ENCODE measurements around the gene PCSK5.
"Not testable (repeated sequence)": the region's sequence is repeated elsewhere in the genome, so short reads cannot be mapped to it uniquely, and the experiment has no call there.

The PCSK5 gene

DNA sequence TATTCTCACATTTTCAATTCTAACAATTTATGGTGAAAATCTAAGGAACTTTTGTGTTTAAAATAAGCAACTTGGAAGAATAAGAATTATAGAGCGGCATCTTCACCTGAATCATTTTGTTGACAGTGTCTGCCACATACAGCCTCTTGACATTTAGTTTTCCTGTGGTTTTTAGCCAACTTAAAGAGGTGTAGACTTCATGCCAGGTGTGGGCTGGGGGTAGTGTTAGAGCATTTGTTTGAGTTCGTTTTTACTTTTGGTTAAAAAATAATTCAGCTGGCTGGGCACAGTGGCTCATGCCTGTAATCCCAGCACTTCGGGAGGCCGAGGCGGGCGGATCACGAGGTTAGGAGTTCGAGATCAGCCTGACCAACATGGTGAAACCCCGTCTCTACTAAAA is 72.8 kb downstream of the PCSK5 start:
- DNase-seq (ENCODE audit: low read depth in 3 of 3): not testable (repeated sequence)

DNA sequence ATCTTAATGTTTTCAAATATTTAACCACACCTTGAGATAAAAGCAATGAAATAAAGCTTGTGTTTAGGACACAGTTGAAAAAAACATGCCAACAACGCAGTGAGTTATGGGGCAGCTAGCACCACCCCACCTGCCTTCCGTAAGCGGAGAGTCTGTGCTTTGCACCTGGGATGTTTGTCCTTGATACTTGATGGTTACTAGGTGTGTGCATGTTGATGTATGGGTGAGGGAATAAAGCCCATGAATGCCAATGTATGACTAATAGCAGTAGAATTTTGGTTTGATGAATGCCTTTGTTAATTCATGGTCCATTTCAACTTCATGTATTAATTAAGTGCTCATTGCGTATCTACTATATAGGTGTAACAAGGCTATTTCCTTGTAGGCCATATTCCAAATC is 74.0 kb downstream of the PCSK5 start:
- DNase-seq (ENCODE audit: low read depth in 3 of 3): no peak

DNA sequence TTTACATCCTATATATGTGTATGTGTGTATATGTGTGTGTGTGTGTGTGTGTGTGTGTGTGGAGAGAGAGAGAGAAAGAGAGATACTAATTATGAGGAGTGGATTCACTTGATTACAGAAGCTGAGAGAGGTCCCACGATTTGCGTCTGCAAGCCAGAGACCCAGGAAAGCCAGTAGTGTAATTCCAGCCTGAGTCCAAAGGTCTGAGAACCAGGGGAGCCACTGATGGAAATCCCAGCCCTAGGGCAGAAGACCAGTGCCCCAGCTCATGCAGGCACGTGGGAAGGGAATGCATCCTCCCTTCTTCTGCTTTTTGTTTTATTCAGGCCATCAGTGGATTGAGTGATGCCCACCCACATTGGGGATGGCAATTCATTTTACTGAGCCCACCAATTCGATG is 74.8 kb downstream of the PCSK5 start:
- DNase-seq (ENCODE audit: low read depth in 3 of 3): no peak

DNA sequence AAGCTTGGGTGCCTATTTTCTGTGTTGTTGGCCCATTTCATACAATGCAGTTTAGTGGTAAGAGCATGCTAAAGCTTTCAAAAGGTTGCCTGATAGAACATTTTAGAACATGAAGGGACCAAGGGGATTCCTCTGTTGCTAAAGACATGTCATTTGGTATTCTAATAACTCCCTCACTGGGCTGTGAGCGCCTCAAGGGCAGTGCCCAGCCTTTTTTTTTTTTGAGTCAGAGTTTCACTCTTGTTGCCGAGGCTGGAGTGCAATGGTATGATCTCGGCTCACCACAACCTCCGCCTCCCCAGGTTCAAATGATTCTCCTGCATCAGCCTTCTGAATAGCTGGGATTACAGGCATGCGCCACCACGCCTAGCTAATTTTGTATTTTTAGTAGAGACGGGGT is 77.1 kb downstream of the PCSK5 start:
- no peak for DNase-seq (ENCODE audit: low read depth in 3 of 3)

DNA sequence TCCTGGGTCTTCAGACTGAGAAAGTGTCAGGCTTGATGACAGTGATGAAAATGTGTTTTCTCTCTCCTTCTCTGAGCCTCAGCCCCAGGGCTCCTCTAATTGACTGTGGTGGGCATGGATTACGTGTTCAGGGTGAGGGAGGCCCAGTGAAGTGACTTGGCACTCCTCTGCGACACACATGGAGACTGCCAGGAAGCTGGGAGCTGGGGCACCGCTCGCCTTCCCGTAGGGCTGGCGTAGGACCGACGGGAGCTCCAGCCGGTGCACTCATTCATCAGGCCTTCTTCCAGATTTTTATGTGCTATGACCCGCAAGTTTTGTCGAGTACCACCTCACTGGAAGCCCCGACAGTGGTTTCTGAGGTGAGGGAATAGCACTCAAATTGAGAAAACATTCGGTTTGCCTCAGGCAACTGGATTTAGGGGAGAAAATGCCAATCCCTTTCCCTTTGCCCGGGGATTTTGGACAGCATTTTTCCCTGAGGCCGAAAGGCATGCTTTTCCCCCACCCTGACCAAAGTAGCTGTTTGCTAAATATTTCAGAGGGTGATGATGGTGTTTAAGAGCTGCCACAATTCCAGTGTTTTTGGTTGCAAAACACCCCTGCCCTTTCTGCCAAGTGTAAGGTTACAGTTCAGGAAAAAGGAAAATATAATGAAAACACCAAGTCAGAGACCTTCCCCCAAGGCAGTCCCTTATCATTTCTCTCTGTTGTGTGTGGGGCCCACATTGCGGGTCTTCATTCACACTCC is 83.7 kb downstream of the PCSK5 start:
- DNase-seq (ENCODE audit: low read depth in 3 of 3): no peak

DNA sequence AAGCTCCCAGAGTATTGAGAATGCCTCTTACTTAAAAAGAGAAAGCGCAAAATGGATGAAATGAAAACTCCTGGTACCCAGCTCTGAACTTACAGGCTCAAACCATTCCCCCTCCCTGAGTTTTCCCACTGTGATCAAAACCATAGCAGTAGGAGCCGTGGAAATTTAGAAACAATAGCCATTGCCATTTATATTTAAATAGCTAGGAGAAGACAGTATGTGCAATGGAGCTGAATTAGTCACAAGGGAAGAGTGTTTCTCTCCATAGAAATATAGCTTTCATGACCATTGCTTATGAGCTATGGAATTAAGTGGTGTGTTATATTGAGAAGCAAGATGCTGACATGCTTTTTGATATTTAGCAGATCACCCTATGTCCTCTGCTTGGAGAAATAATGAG is 84.6 kb downstream of the PCSK5 start:
- no peak for DNase-seq (ENCODE audit: low read depth in 3 of 3)

DNA sequence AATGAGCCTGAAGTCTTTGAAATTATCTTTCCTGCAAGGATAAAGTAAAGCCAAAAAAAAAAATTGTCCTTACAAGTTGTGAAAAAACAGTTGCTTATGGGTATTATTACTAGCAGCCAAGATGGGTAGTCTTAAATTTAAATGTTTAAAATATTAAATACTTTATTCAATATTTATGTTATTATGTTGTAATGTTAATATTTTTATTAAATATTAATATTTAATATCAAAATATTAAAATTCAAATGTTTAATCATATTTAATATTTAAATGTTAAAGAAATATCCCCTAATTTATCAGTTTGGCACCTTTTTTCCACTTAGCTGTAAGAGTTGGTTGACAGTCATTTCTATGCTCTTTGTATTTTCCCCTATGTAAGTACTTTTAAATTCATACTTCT is 86.1 kb downstream of the PCSK5 start:
- DNase-seq (ENCODE audit: low read depth in 3 of 3): no peak

DNA sequence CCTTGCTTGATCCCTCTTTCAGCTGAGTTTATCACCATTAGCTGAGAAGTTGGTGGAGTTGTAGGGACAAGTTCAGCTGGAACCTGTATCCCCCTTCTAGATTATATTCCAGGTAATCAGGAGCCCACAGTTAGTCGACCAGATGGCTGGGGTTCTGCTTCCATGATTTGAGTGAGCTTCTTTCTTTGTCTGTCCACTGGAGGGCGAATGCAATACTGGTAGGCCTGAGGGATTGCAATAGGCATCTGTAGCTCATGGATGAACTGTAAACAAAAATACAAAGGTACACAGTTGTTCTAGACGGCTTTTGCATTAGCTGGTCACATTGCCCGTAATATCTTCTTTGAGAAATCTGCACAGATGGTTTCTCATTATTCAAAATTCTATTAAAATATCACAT is 88.9 kb downstream of the PCSK5 start:
- DNase-seq (ENCODE audit: low read depth in 3 of 3): no peak

DNA sequence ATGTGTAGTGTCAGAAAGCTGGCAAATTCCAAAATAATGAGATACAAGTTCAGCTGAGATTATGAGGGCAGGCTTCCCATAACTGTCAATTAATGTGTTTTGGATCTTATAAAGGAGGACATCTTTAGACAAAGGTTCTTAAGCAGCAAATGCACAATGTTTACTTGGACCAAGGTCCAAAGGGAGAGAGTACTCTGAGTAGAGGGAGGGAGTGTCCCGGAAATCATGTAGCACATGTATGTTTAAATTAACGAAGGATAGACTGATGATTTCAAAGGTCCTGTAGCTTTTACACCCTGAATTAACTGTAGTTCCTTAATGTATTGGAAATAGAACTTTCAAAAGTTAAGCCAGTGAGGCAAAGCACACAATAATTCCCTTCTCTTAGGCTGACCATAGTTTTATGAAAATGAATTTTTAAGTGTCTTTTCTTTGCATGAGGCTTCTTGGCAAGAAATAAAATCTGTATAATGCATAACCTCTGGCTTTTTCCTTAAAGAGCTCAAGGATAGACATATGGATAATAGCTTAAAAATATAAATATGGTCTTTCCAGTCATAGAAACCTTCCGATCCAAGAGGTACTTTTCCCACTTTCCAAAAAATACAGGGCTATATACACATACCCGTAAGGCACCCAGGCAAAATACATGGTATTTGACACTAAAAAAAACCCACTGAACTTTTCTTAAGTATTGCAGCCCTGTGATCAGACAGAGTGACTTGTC is 93.0 kb downstream of the PCSK5 start:
- no peak for DNase-seq (ENCODE audit: low read depth in 3 of 3)

DNA sequence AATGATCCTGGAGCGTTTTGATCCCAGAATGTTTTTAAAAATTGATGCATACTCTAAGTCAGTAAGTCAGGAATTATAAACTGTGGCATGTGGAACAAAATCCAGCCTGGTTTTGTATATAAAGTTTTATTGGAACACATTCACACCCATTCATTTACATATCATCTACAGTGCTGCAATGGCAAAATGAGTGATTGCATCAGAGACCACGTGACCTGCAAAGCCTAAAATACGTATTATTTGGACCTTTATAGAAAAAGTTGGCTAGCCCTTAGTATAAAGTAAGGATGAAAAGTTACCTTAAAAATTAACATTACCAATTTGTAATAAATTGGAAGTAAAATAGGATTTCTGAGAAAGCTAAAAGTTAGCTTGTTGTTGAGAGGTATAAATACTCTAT is 95.0 kb downstream of the PCSK5 start:
- DNase-seq (ENCODE audit: low read depth in 3 of 3): no peak

DNA sequence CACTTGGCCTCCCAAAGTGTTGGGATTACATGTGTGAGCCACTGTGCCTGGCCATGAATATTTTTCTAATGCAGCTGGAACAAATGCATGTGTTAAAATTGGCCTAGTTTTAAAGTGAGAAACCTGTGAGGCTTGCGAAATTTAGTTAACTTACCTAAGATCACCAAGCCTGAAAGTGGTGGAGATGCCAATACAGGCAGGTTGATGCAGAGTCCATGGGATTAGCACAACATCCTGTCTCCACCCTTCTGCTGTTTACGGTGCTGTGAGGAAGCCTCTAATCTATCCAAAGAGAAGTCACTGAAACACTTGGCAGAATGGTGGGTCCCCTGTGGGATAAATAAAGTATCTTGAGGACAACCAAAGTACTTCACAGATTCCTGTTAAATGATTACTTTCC is 98.2 kb downstream of the PCSK5 start:
- DNase-seq (ENCODE audit: low read depth in 3 of 3): no peak

DNA sequence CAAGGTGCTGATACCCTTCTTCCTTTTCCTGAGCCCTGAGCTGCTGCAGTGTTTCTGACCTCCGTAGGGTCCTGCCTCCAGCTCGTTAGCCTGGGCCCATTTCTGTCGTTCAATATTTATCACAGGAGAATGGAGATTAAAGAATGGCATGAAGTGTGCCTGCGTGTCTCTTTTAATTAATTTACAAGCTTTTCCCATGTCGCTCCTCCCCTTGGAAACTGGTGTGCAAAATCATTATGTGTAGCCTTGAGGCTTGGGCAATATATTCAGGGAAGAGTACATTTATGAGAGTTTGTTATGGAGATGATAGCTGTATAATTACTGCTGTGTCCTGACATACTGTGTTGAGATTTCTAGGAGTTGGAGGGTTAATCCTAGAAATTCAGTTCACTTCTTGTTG is 99.7 kb downstream of the PCSK5 start:
- no peak for DNase-seq (ENCODE audit: low read depth in 3 of 3)

DNA sequence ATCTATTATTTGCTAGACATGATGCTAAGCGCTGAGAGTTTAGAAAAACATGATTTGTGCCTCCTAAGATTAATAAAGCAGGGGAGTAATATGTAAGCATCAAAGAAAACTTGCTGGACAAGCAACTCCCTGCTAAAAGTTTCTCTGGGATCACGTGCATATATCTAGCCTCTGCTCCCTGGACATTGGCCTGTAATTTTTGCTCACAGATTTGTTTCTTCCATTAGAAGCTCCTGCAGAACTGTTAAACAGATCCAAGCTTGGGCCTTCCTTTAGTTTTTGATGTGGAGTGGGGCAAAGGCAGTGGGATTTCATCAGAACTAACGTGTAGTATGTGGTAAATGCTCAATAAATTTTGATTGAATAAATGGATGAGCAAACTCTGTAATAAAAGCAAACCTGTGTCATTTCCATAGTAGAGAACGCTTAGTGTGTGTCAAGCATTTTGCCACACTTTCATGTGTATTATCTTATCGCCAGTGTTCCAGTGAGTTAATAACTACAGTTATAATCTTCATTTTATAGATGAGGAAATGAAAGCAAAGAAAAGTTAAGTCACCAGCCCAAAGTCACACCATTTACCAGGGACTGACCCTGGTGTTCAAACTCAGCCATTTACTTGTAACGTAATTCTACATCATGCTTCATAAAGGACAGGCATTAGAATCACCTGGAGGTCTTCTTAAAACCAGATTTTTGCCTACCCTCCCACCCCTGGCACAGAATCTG is 100.3 kb downstream of the PCSK5 start:
- no peak for DNase-seq (ENCODE audit: low read depth in 3 of 3)

DNA sequence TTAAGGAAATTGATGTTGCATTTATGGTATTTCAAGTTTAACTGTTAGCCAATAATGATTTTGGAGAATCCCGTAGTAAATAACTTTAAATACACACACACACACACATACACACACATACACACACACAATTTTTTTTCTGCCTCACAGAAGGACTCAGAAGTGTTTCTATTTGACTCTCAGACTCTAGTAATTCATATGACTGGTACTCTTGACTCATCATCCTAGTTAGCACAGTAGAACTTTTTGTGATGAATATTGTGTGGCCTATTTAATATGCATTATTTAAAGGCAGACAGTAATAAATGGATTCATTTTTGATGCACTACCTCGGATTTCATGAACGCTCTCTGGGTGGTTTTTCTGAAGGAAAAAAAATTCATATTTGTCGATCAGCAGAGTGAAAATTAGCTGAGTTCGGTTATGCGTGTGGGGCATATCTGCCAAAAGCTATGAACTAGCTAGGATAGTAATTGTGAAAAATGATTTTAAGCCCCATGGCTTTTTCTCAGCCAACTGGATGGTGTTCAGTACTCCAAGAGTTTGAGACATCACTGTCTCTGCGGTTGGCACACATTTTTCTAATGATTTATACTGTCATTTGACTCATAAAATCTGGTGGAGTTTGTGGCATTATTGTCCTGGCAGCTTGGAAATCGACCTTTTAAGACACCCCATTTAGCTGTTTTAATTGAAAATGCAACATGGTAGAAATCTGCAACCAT is 102.2 kb downstream of the PCSK5 start:
- no peak for DNase-seq (ENCODE audit: low read depth in 3 of 3)

DNA sequence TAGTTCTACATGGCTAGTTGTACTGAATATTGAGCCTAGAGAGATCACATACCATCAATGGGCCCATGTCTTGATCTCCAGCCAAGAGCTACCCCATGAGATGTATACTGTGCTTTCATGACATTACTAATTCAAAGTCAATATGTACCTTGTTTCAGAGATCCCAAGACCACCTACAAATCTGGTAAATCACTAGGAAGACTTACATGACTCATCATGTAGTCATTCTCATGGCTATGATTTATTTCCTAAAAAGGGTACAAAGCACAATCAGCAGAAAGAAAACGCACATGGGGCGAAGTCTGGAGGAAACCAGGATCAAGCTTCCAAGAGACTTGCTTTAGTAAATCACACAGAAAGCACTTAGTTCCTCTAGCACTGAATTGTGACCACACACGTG is 103.0 kb downstream of the PCSK5 start:
- DNase-seq (ENCODE audit: low read depth in 3 of 3): no peak

DNA sequence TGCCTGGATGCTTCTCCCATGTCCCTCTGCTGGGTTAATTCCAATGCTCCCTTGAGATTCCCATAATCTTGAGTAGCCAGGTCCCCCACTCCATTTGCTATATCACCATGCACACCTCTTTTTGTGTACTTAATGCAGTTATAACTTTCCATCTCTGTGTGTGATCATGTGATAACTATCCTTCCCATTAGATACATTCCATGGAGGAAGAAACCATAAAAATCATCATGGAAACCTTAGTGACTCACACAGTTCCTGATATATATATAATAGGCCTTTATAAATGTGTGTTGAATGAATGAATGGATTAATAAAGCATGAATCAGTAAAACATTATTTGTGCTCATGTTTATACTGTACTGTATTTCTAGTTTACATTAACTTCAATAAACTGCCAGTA is 104.6 kb downstream of the PCSK5 start:
- DNase-seq (ENCODE audit: low read depth in 3 of 3): no peak

DNA sequence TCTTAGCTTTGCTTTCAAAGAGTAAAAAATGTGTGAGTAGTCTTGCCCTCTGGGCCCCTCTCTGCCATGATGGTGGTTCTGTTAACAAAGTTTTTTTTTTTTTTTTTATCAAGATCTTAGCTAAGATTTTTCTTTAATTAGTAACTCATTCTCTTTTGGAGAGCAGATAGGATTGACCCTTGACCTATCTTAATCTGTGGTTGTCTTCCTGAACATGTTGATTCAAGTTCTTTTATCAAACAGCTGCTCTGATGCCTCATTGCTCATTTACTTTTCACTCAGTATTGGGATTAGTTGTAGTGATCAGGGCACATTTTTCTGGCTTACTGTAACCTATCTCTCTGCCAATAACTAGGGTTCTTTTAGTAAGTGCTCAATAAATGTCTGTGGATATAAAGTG is 106.3 kb downstream of the PCSK5 start:
- DNase-seq (ENCODE audit: low read depth in 3 of 3): no peak

DNA sequence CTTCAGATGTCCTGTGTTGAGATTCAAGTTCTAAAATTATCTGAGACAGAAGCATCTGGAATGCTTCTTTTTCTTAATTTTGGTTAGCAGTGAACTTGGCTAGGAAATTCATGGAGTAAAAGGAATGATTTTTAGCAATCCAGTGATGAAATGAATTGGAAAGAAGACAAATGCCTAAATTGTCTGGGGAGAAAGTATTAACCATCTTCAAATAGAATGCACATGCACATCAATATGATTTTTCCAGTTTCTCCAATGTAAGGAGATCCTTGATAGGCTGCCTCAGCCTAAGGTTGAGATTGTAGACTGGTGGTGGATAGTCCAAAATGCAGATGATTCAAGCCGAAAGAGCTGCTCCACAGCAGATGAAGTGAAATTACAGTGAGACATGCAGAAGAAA is 106.7 kb downstream of the PCSK5 start:
- no peak for DNase-seq (ENCODE audit: low read depth in 3 of 3)

DNA sequence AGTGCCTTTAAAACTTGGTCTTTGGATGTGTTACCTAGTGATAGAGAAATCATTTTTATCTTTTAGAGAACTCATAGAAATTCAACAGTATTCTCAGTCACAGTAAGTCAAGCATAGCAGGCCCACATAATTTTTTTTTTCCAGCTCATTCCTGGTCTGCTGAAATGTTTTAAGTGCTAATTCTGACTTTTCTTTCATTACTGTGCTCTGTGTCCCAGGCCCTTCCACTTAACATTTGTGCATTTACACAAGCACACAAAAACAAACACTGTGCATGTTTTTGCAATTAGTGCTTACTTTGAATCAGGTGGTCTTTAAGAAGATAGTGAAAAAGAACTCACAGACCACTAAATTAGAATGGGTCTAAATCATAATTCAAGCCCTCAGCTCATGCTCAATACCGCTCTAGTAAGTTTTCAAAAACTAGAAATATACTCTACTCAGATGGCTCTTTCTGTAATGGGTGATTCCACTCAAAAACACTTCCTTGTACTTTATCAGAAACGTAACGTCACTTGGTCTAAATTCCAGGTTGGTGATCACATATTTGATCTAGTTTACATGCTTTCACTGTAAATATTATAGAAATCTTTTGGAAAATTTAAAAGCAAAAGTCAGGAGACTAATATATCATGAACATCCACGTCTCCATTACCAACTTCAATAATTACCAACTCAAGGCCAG is 107.8 kb downstream of the PCSK5 start:
- DNase-seq (ENCODE audit: low read depth in 3 of 3): no peak

DNA sequence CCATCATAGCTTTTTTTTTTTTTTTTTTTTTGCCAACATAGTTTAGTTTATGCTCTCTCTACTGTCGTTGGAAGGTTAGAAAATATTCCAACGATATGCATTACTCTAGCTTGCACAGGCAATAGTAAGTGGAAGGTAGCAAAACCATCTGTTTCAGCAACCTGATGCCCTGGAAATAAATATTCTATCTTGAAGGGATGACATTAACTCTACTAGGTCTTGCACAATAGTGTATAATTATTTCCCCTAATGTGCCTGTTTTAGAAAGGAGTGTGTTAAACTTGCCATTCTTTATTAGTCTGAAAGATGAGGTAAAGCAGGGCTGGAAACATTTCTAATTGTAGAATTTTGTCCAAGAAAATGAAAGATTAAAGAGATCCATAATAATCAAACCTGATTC is 111.0 kb downstream of the PCSK5 start:
- no peak for DNase-seq (ENCODE audit: low read depth in 3 of 3)

DNA sequence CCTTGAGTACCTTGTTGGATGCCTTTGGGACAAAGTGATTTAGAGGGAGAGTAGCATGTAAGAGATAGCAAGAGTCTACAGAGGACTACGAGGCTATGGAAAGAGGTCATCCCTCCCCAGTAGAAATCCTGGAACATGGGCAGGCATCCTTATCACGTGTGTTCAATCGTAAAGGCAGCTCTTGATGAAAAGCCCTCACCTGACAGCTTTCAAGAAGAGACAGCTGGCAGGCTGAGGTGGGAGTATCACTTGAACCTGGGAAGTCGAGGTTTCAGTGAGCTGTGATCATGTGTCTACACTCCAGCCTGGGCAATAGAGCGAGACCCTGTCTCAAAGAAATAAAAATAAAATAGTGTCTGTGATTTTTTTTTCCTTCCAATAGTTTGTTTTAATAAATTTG is 112.6 kb downstream of the PCSK5 start:
- DNase-seq (ENCODE audit: low read depth in 3 of 3): no peak

DNA sequence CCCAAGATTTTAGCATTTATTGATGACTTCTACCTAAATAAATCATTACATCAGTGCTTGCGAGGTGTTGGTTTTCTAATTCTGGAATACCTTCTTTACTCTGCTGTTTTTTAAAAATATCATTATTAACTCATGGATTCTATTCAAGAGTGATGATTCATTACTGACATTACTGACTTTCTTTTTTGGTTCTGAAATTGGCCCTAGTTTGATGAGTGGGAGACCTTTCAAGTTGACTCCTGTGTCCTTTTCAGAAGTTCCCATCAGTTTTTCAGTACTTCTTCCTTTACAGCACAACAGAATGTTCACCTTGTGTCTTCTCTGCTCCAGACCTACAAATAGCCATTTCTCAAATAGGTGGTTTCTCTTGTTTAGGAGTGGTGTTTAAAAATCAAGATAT is 114.1 kb downstream of the PCSK5 start:
- DNase-seq (ENCODE audit: low read depth in 3 of 3): no peak

All from stimulated activated CD4-positive, alpha-beta T cell treated with anti-CD3 and anti-CD28 coated beads, TNF-alpha, amount 100 ng/mL, for 4 hours (primary cell).